Measurements from ENCODE around the gene ST6GAL2.

ST6GAL2 gene

GRCh38 chr2:106827158-106827557 is 58.8 kb downstream of the ST6GAL2 start:
- no peak for DNase-seq (ENCODE audit: low read depth, low spot score)

GRCh38 chr2:106825161-106825560 is 60.8 kb downstream of the ST6GAL2 start:
- no peak for DNase-seq (ENCODE audit: low read depth, low spot score)

- no peak for DNase-seq (ENCODE audit: low read depth, low spot score)
Observed at GRCh38 chr2:106816974-106817373, 69.0 kb downstream of the ST6GAL2 start.

- DNase-seq (ENCODE audit: low read depth, low spot score): no peak
Observed at GRCh38 chr2:106812841-106813240, 73.1 kb downstream of the ST6GAL2 start.

- no peak for DNase-seq (ENCODE audit: low read depth, low spot score)
Observed at GRCh38 chr2:106812383-106812782, 73.6 kb downstream of the ST6GAL2 start.

GRCh38 chr2:106805716-106806115 is 80.3 kb downstream of the ST6GAL2 start:
- DNase-seq (ENCODE audit: low read depth, low spot score): no peak

GRCh38 chr2:106804161-106804560 is 81.8 kb downstream of the ST6GAL2 start:
- no peak for DNase-seq (ENCODE audit: low read depth, low spot score)

- DNase-seq (ENCODE audit: low read depth, low spot score): no peak
Observed at GRCh38 chr2:106800976-106801655, 84.9 kb downstream of the ST6GAL2 start.

- no peak for DNase-seq (ENCODE audit: low read depth, low spot score)
Observed at GRCh38 chr2:106800180-106800579, 85.8 kb downstream of the ST6GAL2 start.

- no peak for DNase-seq (ENCODE audit: low read depth, low spot score)
Observed at GRCh38 chr2:106798826-106799552, 87.0 kb downstream of the ST6GAL2 start.

GRCh38 chr2:106797494-106797893 is 88.5 kb downstream of the ST6GAL2 start:
- DNase-seq (ENCODE audit: low read depth, low spot score): no peak

- no peak for DNase-seq (ENCODE audit: low read depth, low spot score)
Observed at GRCh38 chr2:106792671-106793070, 93.3 kb downstream of the ST6GAL2 start.

- no peak for DNase-seq (ENCODE audit: low read depth, low spot score)
Observed at GRCh38 chr2:106789185-106789584, 96.8 kb downstream of the ST6GAL2 start.

GRCh38 chr2:106782681-106783080 is 103.3 kb downstream of the ST6GAL2 start:
- DNase-seq (ENCODE audit: low read depth, low spot score): no peak

GRCh38 chr2:106781196-106781595 is 104.8 kb downstream of the ST6GAL2 start:
- no peak for DNase-seq (ENCODE audit: low read depth, low spot score)

- no peak for DNase-seq (ENCODE audit: low read depth, low spot score)
Observed at GRCh38 chr2:106771811-106772210, 114.2 kb downstream of the ST6GAL2 start.

GRCh38 chr2:106770986-106771385 is 115.0 kb downstream of the ST6GAL2 start:
- no peak for DNase-seq (ENCODE audit: low read depth, low spot score)

- DNase-seq (ENCODE audit: low read depth, low spot score): no peak
Observed at GRCh38 chr2:106764614-106765013, 121.4 kb downstream of the ST6GAL2 start.

GRCh38 chr2:106759966-106760365 is 126.0 kb downstream of the ST6GAL2 start:
- no peak for DNase-seq (ENCODE audit: low read depth, low spot score)

- no peak for DNase-seq (ENCODE audit: low read depth, low spot score)
Observed at GRCh38 chr2:106758901-106759497, 127.0 kb downstream of the ST6GAL2 start.

All from smooth muscle cell of the brain vasculature (primary cell).